IPS-18c (cell line): ENCODE results near the gene DNMT3A.

Experiments used
- H3K4me3 ChIP-seq: 2 replicates; pipeline ENCODE4 v1.7.0; 2013; ENCODE audit warnings: low read depth, mild to moderate bottlenecking, low read length, moderate library complexity; ENCODE audit not compliant: insufficient read depth
- H3K9me3 ChIP-seq: one replicate; pipeline ENCODE4 v1.6.1; 2013; ENCODE audit warnings: mild to moderate bottlenecking, low read length, moderate library complexity; ENCODE audit not compliant: control insufficient read depth, insufficient read depth

Gene DNMT3A

DNA sequence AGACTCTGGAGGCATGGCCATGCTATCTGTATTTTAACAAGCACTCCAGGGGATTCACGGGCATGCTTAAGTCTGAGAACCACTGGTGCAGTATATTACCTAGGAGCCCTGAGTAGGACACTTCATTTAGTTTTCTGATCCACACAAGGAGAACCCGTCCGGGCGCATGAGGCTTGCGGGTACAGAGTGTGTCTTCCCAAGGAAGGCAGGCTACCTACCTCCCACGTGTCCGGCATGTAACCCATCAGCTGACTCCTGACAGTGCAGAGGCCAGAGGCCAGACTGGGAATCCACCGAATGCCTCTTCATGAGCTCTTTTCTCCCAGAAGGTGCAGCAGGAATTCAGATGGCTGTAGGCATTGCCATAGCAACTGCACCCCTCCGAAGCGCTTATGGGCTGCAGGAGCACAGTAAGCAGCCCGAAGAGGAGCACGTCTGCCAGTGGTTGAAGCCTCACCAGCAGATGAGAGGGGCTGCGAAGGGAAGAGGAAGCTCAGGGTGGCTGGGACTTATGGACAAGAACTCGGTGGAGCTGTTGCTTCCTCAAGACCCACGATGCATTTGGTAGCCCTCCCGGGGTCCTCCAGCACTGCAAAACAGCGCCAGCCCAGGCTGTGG, 33.8 kb upstream of the DNMT3A start:
- no peak overlapping the region for H3K4me3 ChIP-seq
- peaks cover 2% of the 10 kb centered on the region for H3K9me3 ChIP-seq

- H3K9me3 ChIP-seq, result peaks cover 2% of the 10 kb centered on the region
- H3K4me3 ChIP-seq, result no peak overlapping the region
These were observed 33.1 kb upstream of the DNMT3A start for GRCh38 chr2:25374827-25375226.

DNA sequence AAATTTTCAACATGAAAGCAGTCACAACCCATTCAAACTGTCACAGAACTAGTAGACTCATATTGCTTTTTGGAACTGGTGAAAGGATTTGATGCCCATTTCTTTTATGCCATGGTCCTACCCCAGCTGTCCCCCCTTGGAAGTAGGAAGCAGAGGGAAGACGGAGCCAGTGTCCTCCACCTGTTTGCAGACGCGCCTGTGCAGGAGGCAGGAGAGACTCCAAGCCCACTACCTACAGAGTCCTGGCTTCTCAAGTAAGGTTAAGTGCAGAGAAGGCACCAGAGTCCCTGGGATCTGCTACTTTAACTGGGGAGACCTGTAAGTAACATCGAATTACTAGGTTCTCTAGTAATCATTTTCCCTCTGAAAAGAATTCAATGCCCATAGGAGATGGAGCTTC, 32.7 kb upstream of the DNMT3A start:
- Histone ChIP-seq H3K4me3 (no peak overlapping the region), H3K9me3 (peaks cover 2% of the 10 kb centered on the region)

- peaks cover 2% of the 10 kb centered on the region for H3K9me3 ChIP-seq
- H3K4me3 ChIP-seq, result no peak overlapping the region
These were observed 31.7 kb upstream of the DNMT3A start for GRCh38 chr2:25373269-25373981.

DNA sequence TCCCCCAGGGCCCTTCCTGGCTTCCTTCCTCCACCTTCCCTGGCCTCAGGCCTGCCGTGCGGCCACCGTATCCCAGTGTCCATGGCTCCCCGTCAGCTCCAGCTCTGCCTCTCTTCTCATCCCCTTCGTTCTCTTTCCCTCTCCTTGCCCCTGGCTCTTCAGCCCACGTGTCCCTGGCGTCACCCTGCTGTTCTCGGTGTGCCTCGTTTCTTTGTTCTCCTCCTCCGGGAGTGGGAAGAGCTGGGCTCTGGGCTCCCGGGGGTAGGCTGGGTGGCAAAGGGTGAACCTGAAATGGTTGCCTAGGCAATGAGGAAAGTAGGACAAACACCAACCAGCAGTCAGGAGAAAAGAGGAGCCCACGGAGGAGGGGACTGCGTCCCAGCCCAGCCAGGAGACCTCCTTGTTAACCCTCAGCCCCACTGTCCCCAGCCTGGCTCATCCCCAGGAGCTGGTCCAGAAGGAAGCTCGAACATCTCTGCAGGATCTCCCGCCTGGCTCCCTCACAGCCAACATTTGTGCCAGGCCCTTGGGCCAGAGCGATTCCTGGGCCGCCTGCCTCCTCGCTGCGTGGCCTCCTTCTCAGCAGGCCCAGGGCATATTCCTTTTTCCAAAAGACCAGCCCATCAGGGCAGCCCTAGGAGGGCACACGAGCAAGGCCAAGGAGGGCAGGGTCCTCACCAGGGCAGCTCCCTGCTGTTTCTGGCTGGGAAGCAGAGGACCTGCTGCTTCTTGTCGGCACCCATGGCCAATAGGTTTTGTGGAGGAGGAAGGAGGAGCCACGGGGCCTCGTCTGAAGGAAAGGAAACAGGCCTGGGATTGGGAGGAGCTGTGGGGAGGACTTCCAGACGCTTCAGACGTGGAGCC, 30.9 kb upstream of the DNMT3A start:
- H3K9me3 ChIP-seq, result peaks cover 2% of the 10 kb centered on the region
- no peak overlapping the region for H3K4me3 ChIP-seq

- Histone ChIP-seq H3K9me3 (peaks cover 2% of the 10 kb centered on the region), H3K4me3 (no peak overlapping the region)
These were observed 29.8 kb upstream of the DNMT3A start for GRCh38 chr2:25371253-25372241.

DNA sequence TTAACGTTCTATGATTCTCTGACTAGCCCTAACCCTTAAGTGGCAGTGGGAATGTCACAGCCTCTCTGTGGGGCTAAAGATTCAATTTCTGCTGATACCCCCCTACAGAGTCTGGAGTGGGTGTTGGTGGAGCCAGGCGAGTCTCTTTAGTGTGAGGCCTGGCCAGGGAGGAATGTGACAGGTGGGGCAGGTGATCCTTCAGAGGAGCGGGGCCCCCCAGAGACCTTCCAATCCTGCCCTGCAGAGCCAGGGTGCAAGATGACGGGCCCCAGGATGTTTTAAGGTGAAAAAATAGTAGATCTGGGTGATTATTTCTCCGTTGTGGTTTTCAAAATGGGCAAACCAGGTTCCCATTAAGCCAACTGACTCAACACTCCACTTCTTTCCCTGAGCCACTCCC, 28.2 kb upstream of the DNMT3A start:
- peaks cover 2% of the 10 kb centered on the region for H3K9me3 ChIP-seq
- no peak overlapping the region for H3K4me3 ChIP-seq

DNA sequence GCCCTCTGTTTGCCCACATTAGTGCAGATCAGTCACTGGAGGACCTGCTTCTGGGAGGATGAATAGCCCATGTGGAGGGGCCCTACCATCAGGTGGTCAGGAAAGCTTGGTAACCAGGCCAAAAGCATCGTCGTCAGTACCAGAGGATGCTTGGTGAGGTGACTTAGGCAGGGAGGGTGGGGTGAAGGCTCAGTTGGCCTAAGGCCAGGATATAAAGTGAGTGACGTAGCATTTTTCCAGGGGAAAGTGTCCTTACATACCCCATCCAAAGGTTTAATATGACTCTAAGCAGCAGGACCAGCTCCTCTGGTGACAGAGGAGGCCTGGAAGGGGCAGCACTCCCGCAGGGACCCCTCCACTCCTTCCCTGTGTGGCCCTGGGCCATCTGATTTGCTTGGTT, 27.7 kb upstream of the DNMT3A start:
- peaks cover 2% of the 10 kb centered on the region for H3K9me3 ChIP-seq
- no peak overlapping the region for H3K4me3 ChIP-seq

GRCh38 chr2:25368660-25369059, 26.9 kb upstream of the DNMT3A start:
- Histone ChIP-seq H3K4me3 (no peak overlapping the region), H3K9me3 (peaks cover 2% of the 10 kb centered on the region)

- Histone ChIP-seq H3K4me3 (no peak overlapping the region), H3K9me3 (peaks cover 2% of the 10 kb centered on the region)
These were observed 25.6 kb upstream of the DNMT3A start for GRCh38 chr2:25367296-25367695.

DNA sequence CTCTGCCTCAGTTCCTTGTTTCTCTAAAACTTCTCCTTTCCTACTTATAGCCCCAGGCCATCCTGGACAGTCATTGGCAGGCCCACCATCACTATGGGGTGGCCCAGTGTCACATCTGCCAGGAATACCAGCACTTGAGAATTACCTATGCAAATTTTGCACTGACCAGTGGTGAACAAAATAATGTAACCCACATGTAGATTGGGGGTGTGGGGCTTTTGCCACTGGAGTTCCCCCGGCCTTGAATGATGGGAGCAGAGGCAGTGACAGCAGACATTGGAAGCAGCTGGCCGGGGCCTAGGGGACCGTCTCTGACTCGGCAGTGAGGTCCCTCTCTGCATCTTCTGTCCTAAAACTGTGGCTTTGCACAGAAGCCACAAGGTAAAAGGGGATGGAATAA, 24.9 kb upstream of the DNMT3A start:
- Histone ChIP-seq H3K9me3 (no peaks in the 10 kb centered on the region), H3K4me3 (no peak overlapping the region)

DNA sequence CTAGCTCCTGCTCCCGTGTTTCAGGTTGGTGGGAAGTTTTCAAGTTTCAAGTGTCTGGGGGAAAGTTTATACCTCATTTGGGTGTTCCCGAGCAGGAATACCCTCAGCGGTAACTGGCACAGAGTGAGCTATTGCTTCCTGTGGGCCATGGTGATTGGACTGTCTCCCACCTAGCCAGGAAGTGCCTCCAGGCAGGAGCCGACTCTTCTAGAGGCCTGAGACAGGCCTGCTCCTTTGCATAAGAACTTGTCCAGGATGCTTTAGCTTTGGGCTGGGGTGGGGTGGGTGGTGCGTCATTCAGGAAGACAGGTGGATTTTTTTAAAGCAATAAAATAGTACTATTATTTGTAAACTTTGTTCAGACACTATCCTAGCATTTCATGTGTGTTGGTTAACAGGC, 23.5 kb upstream of the DNMT3A start:
- Histone ChIP-seq H3K4me3 (no peak overlapping the region), H3K9me3 (no peaks in the 10 kb centered on the region)

- Histone ChIP-seq H3K4me3 (no peak overlapping the region), H3K9me3 (no peaks in the 10 kb centered on the region)
These were observed 22.0 kb upstream of the DNMT3A start for GRCh38 chr2:25363733-25364132.

- H3K4me3 ChIP-seq, result no peak overlapping the region
- no peaks in the 10 kb centered on the region for H3K9me3 ChIP-seq
These were observed 20.9 kb upstream of the DNMT3A start for GRCh38 chr2:25362434-25363145.

DNA sequence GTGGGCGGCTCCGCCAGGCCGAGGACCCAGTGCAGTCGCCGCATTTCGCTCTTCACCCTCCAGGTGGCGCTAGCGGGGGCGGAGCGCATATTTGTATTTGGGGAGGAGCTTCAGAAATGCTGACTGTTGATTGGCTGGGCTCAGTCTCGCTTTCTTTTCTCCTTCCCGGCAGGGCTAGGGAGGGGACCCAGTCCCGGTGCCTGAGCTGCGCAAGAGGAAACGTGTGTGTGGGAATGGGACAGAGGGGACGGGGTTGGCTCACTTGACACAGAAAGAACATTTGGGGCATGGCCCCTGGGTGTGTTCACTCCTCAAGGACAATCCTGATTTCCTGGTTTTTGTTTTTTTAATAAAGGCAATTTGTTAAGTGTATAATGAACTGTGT, 20.3 kb upstream of the DNMT3A start:
- Histone ChIP-seq H3K9me3 (no peaks in the 10 kb centered on the region), H3K4me3 (no peak overlapping the region)

DNA sequence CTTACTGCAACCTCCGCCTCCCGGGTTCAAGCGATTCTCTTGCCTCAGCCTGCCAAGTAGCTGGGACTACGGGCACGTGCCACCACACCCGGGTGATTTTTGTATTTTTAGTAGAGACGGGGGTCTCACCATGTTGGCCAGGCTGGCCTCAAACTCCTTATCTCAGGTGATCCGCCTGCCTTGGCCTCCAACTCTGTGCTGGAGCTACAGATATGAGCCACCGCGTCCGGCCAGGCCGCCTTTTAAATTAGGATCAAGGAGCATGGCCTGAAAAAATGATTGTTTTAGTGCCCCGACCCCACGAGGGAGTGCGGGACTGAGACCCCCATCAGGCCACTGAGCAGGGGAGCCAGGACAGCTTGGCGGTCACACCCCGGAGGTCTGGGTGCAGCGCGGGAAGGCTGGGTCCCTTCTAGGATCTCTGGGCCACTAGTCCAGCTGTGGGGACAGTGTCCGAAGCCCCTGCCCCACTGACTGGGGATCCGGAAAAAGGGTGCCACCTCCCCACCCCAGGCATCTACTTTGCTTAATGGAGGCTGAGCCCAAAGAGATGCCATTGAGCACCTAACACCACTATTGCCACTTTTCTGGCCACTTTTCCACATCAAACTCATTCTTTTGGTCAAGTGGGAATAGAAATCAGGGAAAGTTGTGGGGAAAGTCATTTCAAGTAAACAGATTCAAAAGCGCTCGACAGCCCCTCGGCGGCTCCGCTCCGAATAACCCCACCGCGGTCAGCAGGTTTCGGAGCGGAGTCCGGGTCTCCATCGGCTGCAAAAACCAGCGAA, 19.7 kb upstream of the DNMT3A start:
- no peaks in the 10 kb centered on the region for H3K9me3 ChIP-seq
- H3K4me3 ChIP-seq, result peak overlapping the region; percentile 28
